Measurements from ENCODE around the gene DENND5B.

The DENND5B gene

GRCh38 chr12:31466768-31467167, 124.2 kb downstream of the DENND5B start:
- H3K4me1 Mint-ChIP-seq: no peaks in the 10 kb centered on the region
- ATAC-seq (replicated peaks; ENCODE audit: extremely low read depth, poor library complexity, severe bottlenecking) (no peak), DNase-seq (ENCODE audit: low spot score in 2 of 2) (no peak)
- peaks cover 11% of the 10 kb centered on the region for H3K27me3 Mint-ChIP-seq
- no peaks in the 10 kb centered on the region for H3K9me3 Mint-ChIP-seq
- H3K36me3 Mint-ChIP-seq (ENCODE audit: insufficient read depth): no peaks in the 10 kb centered on the region
- H3K27ac Mint-ChIP-seq (ENCODE audit: low read depth): peak overlapping the region; percentile 14
- H3K4me3 Mint-ChIP-seq: no peak overlapping the region

- ATAC-seq (replicated peaks; ENCODE audit: extremely low read depth, poor library complexity, severe bottlenecking) (no peak), DNase-seq (ENCODE audit: low spot score in 2 of 2) (no peak)
- Mint-ChIP-seq H3K27me3 (peaks cover 25% of the 10 kb centered on the region), H3K9me3 (no peaks in the 10 kb centered on the region), H3K4me3 (no peak overlapping the region), H3K27ac (ENCODE audit: low read depth) (no peak overlapping the region), H3K4me1 (no peaks in the 10 kb centered on the region), H3K36me3 (ENCODE audit: insufficient read depth) (no peaks in the 10 kb centered on the region)
Observed at GRCh38 chr12:31465002-31465401, 125.9 kb downstream of the DENND5B start.

- DNase-seq (ENCODE audit: low spot score in 2 of 2) (no peak), ATAC-seq (replicated peaks; ENCODE audit: extremely low read depth, poor library complexity, severe bottlenecking) (no peak)
- Mint-ChIP-seq H3K36me3 (ENCODE audit: insufficient read depth) (no peaks in the 10 kb centered on the region), H3K27ac (ENCODE audit: low read depth) (no peak overlapping the region), H3K27me3 (peaks cover 17% of the 10 kb centered on the region), H3K4me3 (no peak overlapping the region), H3K9me3 (no peaks in the 10 kb centered on the region), H3K4me1 (no peaks in the 10 kb centered on the region)
Observed at GRCh38 chr12:31460024-31460423, 130.9 kb downstream of the DENND5B start.

GRCh38 chr12:31456562-31456961, 134.4 kb downstream of the DENND5B start:
- peaks cover 12% of the 10 kb centered on the region for H3K27me3 Mint-ChIP-seq
- H3K4me3 Mint-ChIP-seq: no peak overlapping the region
- no peaks in the 10 kb centered on the region for H3K4me1 Mint-ChIP-seq
- H3K9me3 Mint-ChIP-seq: no peaks in the 10 kb centered on the region
- DNase-seq (ENCODE audit: low spot score in 2 of 2): no peak
- ATAC-seq (replicated peaks; ENCODE audit: extremely low read depth, poor library complexity, severe bottlenecking): no peak
- no peak overlapping the region for H3K27ac Mint-ChIP-seq (ENCODE audit: low read depth)
- no peaks in the 10 kb centered on the region for H3K36me3 Mint-ChIP-seq (ENCODE audit: insufficient read depth)

DNA sequence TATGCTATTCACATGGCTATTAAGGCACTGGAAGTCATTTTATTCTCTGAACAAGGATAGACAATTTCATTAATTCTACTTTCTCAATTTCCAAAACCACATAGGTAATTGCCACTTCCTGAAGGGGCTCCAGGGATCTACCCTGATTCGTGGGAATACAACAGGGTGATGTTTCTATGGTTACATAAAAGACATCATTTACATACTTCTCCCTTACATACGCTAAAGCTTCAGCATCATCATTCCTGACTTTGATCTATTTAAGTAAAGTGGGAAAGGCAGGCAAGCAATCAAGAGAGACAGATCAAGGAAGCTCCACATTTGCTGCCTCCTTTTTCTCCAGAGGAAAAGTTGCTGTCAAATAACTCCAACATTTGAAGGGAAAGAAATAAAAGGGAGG, 146.2 kb downstream of the DENND5B start:
- H3K27ac Mint-ChIP-seq (ENCODE audit: low read depth): no peak overlapping the region

DNA sequence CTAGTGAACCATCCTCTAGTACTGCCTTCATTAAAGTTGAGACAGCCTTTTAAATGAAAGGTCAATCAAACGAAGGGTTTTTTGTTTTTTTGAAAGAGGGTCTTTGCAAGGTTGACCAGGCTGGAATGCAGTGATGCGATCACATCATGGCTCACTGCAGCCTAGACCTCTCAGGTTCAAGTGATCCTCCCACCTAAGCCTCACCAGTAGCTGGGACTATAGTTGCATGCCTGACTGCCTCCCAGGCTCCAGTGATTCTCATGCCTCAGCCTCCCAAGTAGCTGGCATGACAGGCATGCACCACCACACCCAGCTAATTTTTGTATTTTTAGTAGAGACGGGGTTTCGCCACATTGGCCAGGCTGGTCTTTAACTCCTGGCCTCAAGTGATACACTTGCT, 150.3 kb downstream of the DENND5B start:
- H3K4me1 Mint-ChIP-seq: no peaks in the 10 kb centered on the region
- H3K9me3 Mint-ChIP-seq: no peaks in the 10 kb centered on the region
- no peak overlapping the region for H3K4me3 Mint-ChIP-seq
- peaks cover 9% of the 10 kb centered on the region for H3K27me3 Mint-ChIP-seq
- no peak for DNase-seq (ENCODE audit: low spot score in 2 of 2)
- no peak for ATAC-seq (replicated peaks; ENCODE audit: extremely low read depth, poor library complexity, severe bottlenecking)
- no peaks in the 10 kb centered on the region for H3K36me3 Mint-ChIP-seq (ENCODE audit: insufficient read depth)
- H3K27ac Mint-ChIP-seq (ENCODE audit: low read depth): no peak overlapping the region

More for the DNA sequence above, 146.2 kb downstream of the DENND5B start:
- H3K4me3 Mint-ChIP-seq: no peak overlapping the region
- DNase-seq (ENCODE audit: low spot score in 2 of 2) (no peak), ATAC-seq (replicated peaks; ENCODE audit: extremely low read depth, poor library complexity, severe bottlenecking) (no peak)
- H3K4me1 Mint-ChIP-seq: no peaks in the 10 kb centered on the region
- H3K36me3 Mint-ChIP-seq (ENCODE audit: insufficient read depth): no peaks in the 10 kb centered on the region
- H3K9me3 Mint-ChIP-seq: no peaks in the 10 kb centered on the region
- peaks cover 9% of the 10 kb centered on the region for H3K27me3 Mint-ChIP-seq

- Mint-ChIP-seq H3K36me3 (ENCODE audit: insufficient read depth) (no peaks in the 10 kb centered on the region), H3K4me3 (no peak overlapping the region), H3K9me3 (no peaks in the 10 kb centered on the region), H3K4me1 (no peaks in the 10 kb centered on the region), H3K27ac (ENCODE audit: low read depth) (no peak overlapping the region), H3K27me3 (peaks cover 11% of the 10 kb centered on the region)
- no peak for ATAC-seq (replicated peaks; ENCODE audit: extremely low read depth, poor library complexity, severe bottlenecking)
- no peak for DNase-seq (ENCODE audit: low spot score in 2 of 2)
Observed at GRCh38 chr12:31440134-31440533, 150.8 kb downstream of the DENND5B start.

- Mint-ChIP-seq H3K27ac (ENCODE audit: low read depth) (no peak overlapping the region), H3K27me3 (peaks cover 27% of the 10 kb centered on the region), H3K4me1 (no peaks in the 10 kb centered on the region), H3K36me3 (ENCODE audit: insufficient read depth) (no peaks in the 10 kb centered on the region), H3K4me3 (no peak overlapping the region), H3K9me3 (no peaks in the 10 kb centered on the region)
- DNase-seq (ENCODE audit: low spot score in 2 of 2): no peak
- ATAC-seq (replicated peaks; ENCODE audit: extremely low read depth, poor library complexity, severe bottlenecking): no peak
Observed at GRCh38 chr12:31431721-31432240, 159.2 kb downstream of the DENND5B start.

GRCh38 chr12:31423405-31423804, 167.5 kb downstream of the DENND5B start:
- H3K27me3 Mint-ChIP-seq: peaks cover 27% of the 10 kb centered on the region
- ATAC-seq (replicated peaks; ENCODE audit: extremely low read depth, poor library complexity, severe bottlenecking): no peak
- no peak overlapping the region for H3K4me3 Mint-ChIP-seq
- H3K9me3 Mint-ChIP-seq: no peaks in the 10 kb centered on the region
- H3K36me3 Mint-ChIP-seq (ENCODE audit: insufficient read depth): no peaks in the 10 kb centered on the region
- no peak for DNase-seq (ENCODE audit: low spot score in 2 of 2)
- no peaks in the 10 kb centered on the region for H3K4me1 Mint-ChIP-seq
- H3K27ac Mint-ChIP-seq (ENCODE audit: low read depth): no peak overlapping the region

- no peaks in the 10 kb centered on the region for H3K4me1 Mint-ChIP-seq
- peaks cover 16% of the 10 kb centered on the region for H3K27me3 Mint-ChIP-seq
- no peak for DNase-seq (ENCODE audit: low spot score in 2 of 2)
- peaks cover 3% of the 10 kb centered on the region for H3K36me3 Mint-ChIP-seq (ENCODE audit: insufficient read depth)
- no peaks in the 10 kb centered on the region for H3K9me3 Mint-ChIP-seq
- H3K27ac Mint-ChIP-seq (ENCODE audit: low read depth): no peak overlapping the region
- ATAC-seq (replicated peaks; ENCODE audit: extremely low read depth, poor library complexity, severe bottlenecking): no peak
- no peak overlapping the region for H3K4me3 Mint-ChIP-seq
Observed at GRCh38 chr12:31412292-31412801, 178.6 kb downstream of the DENND5B start.

DNA sequence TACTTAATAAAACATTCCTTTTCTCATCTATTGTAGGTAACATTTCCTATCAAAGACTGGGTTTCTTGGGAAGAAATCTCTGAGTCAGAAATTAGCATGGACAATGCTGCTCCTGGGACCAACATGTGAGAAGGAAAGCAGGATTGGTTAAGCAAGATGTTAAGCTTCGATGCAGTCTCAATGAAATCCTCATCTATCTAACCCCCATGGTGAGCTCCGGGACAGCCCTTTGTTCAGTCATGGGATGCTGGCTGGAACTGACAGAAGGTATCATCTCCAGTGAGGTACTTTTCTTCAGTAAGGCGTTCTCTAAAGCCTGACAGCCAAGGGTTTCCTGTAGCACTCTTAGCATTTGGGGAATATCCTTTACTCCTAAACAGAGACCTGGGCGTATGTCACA, 182.2 kb downstream of the DENND5B start:
- Mint-ChIP-seq H3K27me3 (peaks cover 9% of the 10 kb centered on the region), H3K36me3 (ENCODE audit: insufficient read depth) (peaks cover 2% of the 10 kb centered on the region), H3K9me3 (no peaks in the 10 kb centered on the region), H3K4me3 (no peak overlapping the region), H3K4me1 (no peaks in the 10 kb centered on the region), H3K27ac (ENCODE audit: low read depth) (no peak overlapping the region)
- ATAC-seq (replicated peaks; ENCODE audit: extremely low read depth, poor library complexity, severe bottlenecking) (no peak), DNase-seq (ENCODE audit: low spot score in 2 of 2) (no peak)

GRCh38 chr12:31407562-31407961, 183.4 kb downstream of the DENND5B start:
- Mint-ChIP-seq H3K4me1 (no peaks in the 10 kb centered on the region), H3K27me3 (no peaks in the 10 kb centered on the region), H3K27ac (ENCODE audit: low read depth) (no peak overlapping the region), H3K4me3 (no peak overlapping the region), H3K9me3 (no peaks in the 10 kb centered on the region), H3K36me3 (ENCODE audit: insufficient read depth) (no peaks in the 10 kb centered on the region)
- ATAC-seq (replicated peaks; ENCODE audit: extremely low read depth, poor library complexity, severe bottlenecking) (no peak), DNase-seq (ENCODE audit: low spot score in 2 of 2) (no peak)

GRCh38 chr12:31406345-31406744, 184.6 kb downstream of the DENND5B start:
- no peak for DNase-seq (ENCODE audit: low spot score in 2 of 2)
- ATAC-seq (replicated peaks; ENCODE audit: extremely low read depth, poor library complexity, severe bottlenecking): no peak
- Mint-ChIP-seq H3K9me3 (no peaks in the 10 kb centered on the region), H3K36me3 (ENCODE audit: insufficient read depth) (no peaks in the 10 kb centered on the region), H3K27ac (ENCODE audit: low read depth) (no peak overlapping the region), H3K4me3 (no peak overlapping the region), H3K27me3 (peaks cover 7% of the 10 kb centered on the region), H3K4me1 (no peaks in the 10 kb centered on the region)
